ENCODE results near the gene FOXC1. TPM values are rescaled to one million over a fixed set of nuclear protein-coding genes. Genes with fewer than 3 reads are reported as not detected.

FOXC1 gene
- polyA plus RNA-seq, 2 of the 4 experiments (the other 2 are of a cell fraction): 3.4 to 4.7 TPM

GRCh38 chr6:1575210-1576041, 34.3 kb upstream of the FOXC1 start:
- peaks cover 6% of the 10 kb centered on the region; the same call in 1 of the 3 replicates for H3K9me3 ChIP-seq
- ATAC-seq: no peak
- no peak for TF ChIP-seq ZNF302 (CRISPR knock-in tag; IDR thresholded peaks at IDR 0.05)
- no peak for TF ChIP-seq BHLHE40 (IDR thresholded peaks at IDR 0.05; ENCODE audit: low read depth, low read length)
- TF ChIP-seq E2F6 (IDR thresholded peaks at IDR 0.05; ENCODE audit: borderline replicate concordance, low read depth): no peak
- no peak for TF ChIP-seq MAX (IDR thresholded peaks at IDR 0.05)
- TF ChIP-seq ZC3H11A (IDR thresholded peaks at IDR 0.05): no peak
- no peak for TF ChIP-seq CHD4 (IDR thresholded peaks at IDR 0.05; ENCODE audit: borderline replicate concordance)
- TF ChIP-seq HMGXB4 (CRISPR knock-in tag; IDR thresholded peaks at IDR 0.05; ENCODE audit: borderline replicate concordance): no peak
- no peak for TF ChIP-seq HOXA7 (CRISPR knock-in tag; IDR thresholded peaks at IDR 0.05)
- TF ChIP-seq ZSCAN20 (CRISPR knock-in tag; IDR thresholded peaks at IDR 0.05): no peak
- TF ChIP-seq HDAC2 (IDR thresholded peaks at IDR 0.05): no peak
- TF ChIP-seq CBX8 (IDR thresholded peaks at IDR 0.05): no peak
- no peak for TF ChIP-seq PBX3 (IDR thresholded peaks at IDR 0.05)
- no peak for TF ChIP-seq RAD21 (conservative IDR thresholded peaks at IDR 0.05 in 1 of 2, IDR thresholded peaks at IDR 0.05 in 1 of 2)
- TF ChIP-seq CTCF (IDR thresholded peaks at IDR 0.05): no peak
- TF ChIP-seq RFX5 (IDR thresholded peaks at IDR 0.05): no peak
- TF ChIP-seq MAFK (IDR thresholded peaks at IDR 0.05; ENCODE audit: partially characterized antibody): no peak
- TF ChIP-seq CBX2 (IDR thresholded peaks at IDR 0.05; ENCODE audit: borderline replicate concordance, low read depth): no peak
- H3K27ac ChIP-seq: no peak overlapping the region
- CTCF ChIA-PET: interaction anchor here (1.6 kb wide), 1 partner anchor 31 kb away, joined by 3 read pairs; no protein-coding TSS in a partner anchor
- POLR2A ChIA-PET: no interaction called here
- no peak overlapping the region for H3K4me2 ChIP-seq
- 82% methylated on average over 10 of the region's 16 CpGs for WGBS (ENCODE audit: missing lambda C conversion rate)
- FAIRE-seq: no peak
- no peaks in the 10 kb centered on the region for H3K4me1 ChIP-seq
- no peak for DNase-seq (ENCODE audit: low read depth in 1 of 2, low spot score in 1 of 2)
- H3K4me3 ChIP-seq: no peak overlapping the region

- Histone ChIP-seq H3K4me3 (no peak overlapping the region), H3K4me1 (no peaks in the 10 kb centered on the region), H3K27ac (no peak overlapping the region), H3K9me3 (no peaks in the 10 kb centered on the region), H3K4me2 (no peak overlapping the region)
- no peak for DNase-seq (ENCODE audit: low read depth in 1 of 2, low spot score in 1 of 2)
- no peak for ATAC-seq
- FAIRE-seq: no peak
- TF ChIP-seq HEYL (CRISPR knock-in tag; IDR thresholded peaks at IDR 0.05): no peak
- no peak for TF ChIP-seq JUN (IDR thresholded peaks at IDR 0.05)
- TF ChIP-seq POLR2A (IDR thresholded peaks at IDR 0.05; ENCODE audit: low read length): no peak
- TF ChIP-seq CBX2 (IDR thresholded peaks at IDR 0.05; ENCODE audit: borderline replicate concordance, low read depth): no peak
- TF ChIP-seq MAX (IDR thresholded peaks at IDR 0.05): no peak
- TF ChIP-seq MYC (IDR thresholded peaks at IDR 0.05; ENCODE audit: borderline replicate concordance, low read length): no peak
- ChIA-PET POLR2A (no interaction called here), CTCF (no interaction called here)
- 65% methylated on average over 9 of the region's 9 CpGs for WGBS (ENCODE audit: missing lambda C conversion rate)
Measured at GRCh38 chr6:1576166-1576565, 33.5 kb upstream of the FOXC1 start.
